ENCODE results near the gene FHDC1. TPM values are rescaled to one million over a fixed set of nuclear protein-coding genes. Genes with fewer than 3 reads are reported as not detected.

FHDC1 gene
- total RNA-seq, 1 donor from 2014 or later = 42.0 TPM

GRCh38 chr4:153000076-153000420 is 63.9 kb downstream of the FHDC1 start:
- Mint-ChIP-seq H3K4me1 (ENCODE audit: low read depth, unreplicated experiment) (peaks cover 63% of the 10 kb centered on the region), H3K4me3 (ENCODE audit: unreplicated experiment) (no peak overlapping the region), H3K27me3 (ENCODE audit: unreplicated experiment) (peaks cover 16% of the 10 kb centered on the region), H3K27ac (ENCODE audit: unreplicated experiment) (peak overlapping the region; percentile 96), H3K36me3 (ENCODE audit: unreplicated experiment) (no peaks in the 10 kb centered on the region), H3K9me3 (ENCODE audit: unreplicated experiment) (peaks cover 8% of the 10 kb centered on the region)
- TF ChIP-seq CTCF (IDR thresholded peaks at IDR 0.05; ENCODE audit: partially characterized antibody, unreplicated experiment) = no peak
- DNase-seq = no peak

- DNase-seq = no peak
- H3K4me3 Mint-ChIP-seq (ENCODE audit: unreplicated experiment) = peak overlapping the region; percentile 37
- no peak for TF ChIP-seq CTCF (IDR thresholded peaks at IDR 0.05; ENCODE audit: partially characterized antibody, unreplicated experiment)
- H3K27me3 Mint-ChIP-seq (ENCODE audit: unreplicated experiment) = peaks cover 19% of the 10 kb centered on the region
- no peaks in the 10 kb centered on the region for H3K36me3 Mint-ChIP-seq (ENCODE audit: unreplicated experiment)
- H3K27ac Mint-ChIP-seq (ENCODE audit: unreplicated experiment) = no peak overlapping the region
- H3K4me1 Mint-ChIP-seq (ENCODE audit: low read depth, unreplicated experiment) = peaks cover 56% of the 10 kb centered on the region
- peaks cover 8% of the 10 kb centered on the region for H3K9me3 Mint-ChIP-seq (ENCODE audit: unreplicated experiment)
Measured at GRCh38 chr4:153001626-153002025, 65.5 kb downstream of the FHDC1 start.

- peaks cover 52% of the 10 kb centered on the region for H3K4me1 Mint-ChIP-seq (ENCODE audit: low read depth, unreplicated experiment)
- H3K27ac Mint-ChIP-seq (ENCODE audit: unreplicated experiment) = peak overlapping the region; percentile 21
- no peak for TF ChIP-seq CTCF (IDR thresholded peaks at IDR 0.05; ENCODE audit: partially characterized antibody, unreplicated experiment)
- H3K9me3 Mint-ChIP-seq (ENCODE audit: unreplicated experiment) = peaks cover 8% of the 10 kb centered on the region
- DNase-seq = no peak
- H3K27me3 Mint-ChIP-seq (ENCODE audit: unreplicated experiment) = peaks cover 19% of the 10 kb centered on the region
- no peaks in the 10 kb centered on the region for H3K36me3 Mint-ChIP-seq (ENCODE audit: unreplicated experiment)
- peak overlapping the region; percentile 37 for H3K4me3 Mint-ChIP-seq (ENCODE audit: unreplicated experiment)
Measured at GRCh38 chr4:153002110-153002509, 66.0 kb downstream of the FHDC1 start.

GRCh38 chr4:153004081-153004850 is 68.1 kb downstream of the FHDC1 start:
- H3K27ac Mint-ChIP-seq (ENCODE audit: unreplicated experiment) = no peak overlapping the region
- H3K4me1 Mint-ChIP-seq (ENCODE audit: low read depth, unreplicated experiment) = peaks cover 37% of the 10 kb centered on the region

More at GRCh38 chr4:153004081-153004850, 68.1 kb downstream of the FHDC1 start:
- no peak overlapping the region for H3K4me3 Mint-ChIP-seq (ENCODE audit: unreplicated experiment)
- no peak for DNase-seq
- H3K27me3 Mint-ChIP-seq (ENCODE audit: unreplicated experiment) = peaks cover 12% of the 10 kb centered on the region
- no peaks in the 10 kb centered on the region for H3K36me3 Mint-ChIP-seq (ENCODE audit: unreplicated experiment)
- no peak for TF ChIP-seq CTCF (IDR thresholded peaks at IDR 0.05; ENCODE audit: partially characterized antibody, unreplicated experiment)
- H3K9me3 Mint-ChIP-seq (ENCODE audit: unreplicated experiment) = peaks cover 4% of the 10 kb centered on the region
